HEK293 (cell line): ENCODE results near the gene ANTXR1.

Experiments used
- CTCF ChIA-PET: fragments of 350-600 bp; formaldehyde crosslinking; extraction: SDS; loops from one replicate; lab custom pipeline; 2021; ENCODE audit warnings: antibody characterized with exemption; lab: Yijun Ruan, JAX
- POLR2A ChIA-PET: fragments of 300-600 bp; formaldehyde crosslinking; extraction: SDS; loops from one replicate; lab custom pipeline; 2020; ENCODE audit warnings: antibody characterized with exemption, inconsistent platforms; lab: Yijun Ruan, JAX
- H3K27ac ChIP-seq: fragments of 200-500 bp; sonication (Bioruptor generic); 2 replicates; pipeline ENCODE4 v1.5.1; 2014; ENCODE audit warnings: low read depth, low read length, control low read depth, inconsistent platforms; ENCODE audit errors: extremely low read depth
- H3K36me3 ChIP-seq, 2 experiments: fragments of 200-500 bp in 1 of 2; sonication (Bioruptor generic) in 1 of 2; 1 replicate in 1 of 2; 2 replicates in 1 of 2; pipeline ENCODE4 v1.5.1; 2014 to 2017; ENCODE audit warnings: inconsistent platforms in 2 of 2, low read length in 2 of 2; ENCODE audit not compliant: control insufficient read depth in 2 of 2, insufficient read depth in 1 of 2
- H3K4me1 ChIP-seq: fragments of 200-500 bp; sonication (Bioruptor generic); 2 replicates; pipeline ENCODE4 v1.5.1; 2014; ENCODE audit warnings: mild to moderate bottlenecking, low read length, inconsistent platforms; ENCODE audit not compliant: control insufficient read depth, insufficient read depth
- H3K4me3 ChIP-seq: 2 replicates; pipeline ENCODE4 v1.5.1; 2011; ENCODE audit warnings: low read depth, mild to moderate bottlenecking, control low read depth, low read length, moderate library complexity
- H3K9me3 ChIP-seq: fragments of 200-500 bp; sonication (Bioruptor generic); 2 replicates; pipeline ENCODE4 v1.5.1; 2014; ENCODE audit warnings: low read depth, low read length, inconsistent platforms; ENCODE audit not compliant: control insufficient read depth, insufficient read depth
- HOXA7 ChIP-seq: sonication (generic); formaldehyde crosslinking; IDR thresholded peaks from 2 replicates; pipeline ENCODE4 v1.8.1; 2022; ENCODE audit warnings: missing genetic modification reagents, borderline replicate concordance
- KLF16 ChIP-seq: fragments of 450-650 bp; formaldehyde crosslinking; IDR thresholded peaks from 2 replicates; pipeline ENCODE4 v1.5.1; 2017; ENCODE audit warnings: missing biosample characterization, missing genetic modification characterization
- PRDM10 ChIP-seq: fragments of 450-650 bp; formaldehyde crosslinking; IDR thresholded peaks from 2 replicates; pipeline ENCODE4 v1.5.1; 2016; ENCODE audit warnings: missing biosample characterization, missing genetic modification characterization
- PRDM4 ChIP-seq: fragments of 450-650 bp; formaldehyde crosslinking; IDR thresholded peaks from 2 replicates; pipeline ENCODE4 v1.5.1; 2017; ENCODE audit warnings: missing biosample characterization, missing genetic modification characterization
- TCF7L2 ChIP-seq: IDR thresholded peaks from 2 replicates; pipeline ENCODE4 v1.6.1; 2011; ENCODE audit warnings: low read depth, mild to moderate bottlenecking, inconsistent platforms, low read length, moderate library complexity, borderline replicate concordance
- YY1 ChIP-seq: fragments of 450-650 bp; formaldehyde crosslinking; IDR thresholded peaks from 2 replicates; pipeline ENCODE4 v1.5.1; 2018; ENCODE audit warnings: missing biosample characterization, missing genetic modification characterization
- YY2 ChIP-seq: fragments of 450-650 bp; formaldehyde crosslinking; IDR thresholded peaks from 2 replicates; pipeline ENCODE4 v1.5.1; 2016; ENCODE audit warnings: missing biosample characterization, missing genetic modification characterization
- ZBTB49 ChIP-seq: fragments of 450-650 bp; formaldehyde crosslinking; IDR thresholded peaks from 2 replicates; pipeline ENCODE4 v1.5.1; 2016; ENCODE audit warnings: missing biosample characterization, missing genetic modification characterization, low read depth
- ZBTB6 ChIP-seq: fragments of 450-650 bp; formaldehyde crosslinking; IDR thresholded peaks from 2 replicates; pipeline ENCODE4 v1.5.1; 2017; ENCODE audit warnings: missing biosample characterization, missing genetic modification characterization
- ZFHX2 ChIP-seq: fragments of 450-650 bp; formaldehyde crosslinking; conservative IDR thresholded peaks from 2 replicates; pipeline ENCODE4 v1.5.1; 2016; ENCODE audit warnings: missing biosample characterization, missing genetic modification characterization
- ZNF132 ChIP-seq: fragments of 450-650 bp; formaldehyde crosslinking; IDR thresholded peaks from 2 replicates; pipeline ENCODE4 v1.5.1; 2017; ENCODE audit warnings: missing biosample characterization, missing genetic modification characterization, borderline replicate concordance
- ZNF133 ChIP-seq: fragments of 450-650 bp; formaldehyde crosslinking; IDR thresholded peaks from 2 replicates; pipeline ENCODE4 v1.5.1; 2016; ENCODE audit warnings: missing biosample characterization, missing genetic modification characterization
- ZNF223 ChIP-seq: fragments of 450-650 bp; formaldehyde crosslinking; IDR thresholded peaks from 2 replicates; pipeline ENCODE4 v1.5.1; 2016; ENCODE audit warnings: missing biosample characterization, missing genetic modification characterization
- ZNF302 ChIP-seq: fragments of 450-650 bp; formaldehyde crosslinking; IDR thresholded peaks from 2 replicates; pipeline ENCODE4 v1.5.1; 2016; ENCODE audit warnings: missing biosample characterization, missing genetic modification characterization, low read depth
- ZNF433 ChIP-seq: fragments of 450-650 bp; formaldehyde crosslinking; IDR thresholded peaks from 2 replicates; pipeline ENCODE4 v1.5.1; 2016; ENCODE audit warnings: missing biosample characterization, missing genetic modification characterization, low read depth
- ZNF513 ChIP-seq: fragments of 450-650 bp; IDR thresholded peaks from 2 replicates; pipeline ENCODE4 v1.5.1; 2018; ENCODE audit warnings: missing biosample characterization, missing genetic modification characterization
- ZNF521 ChIP-seq: fragments of 450-650 bp; formaldehyde crosslinking; IDR thresholded peaks from 2 replicates; pipeline ENCODE4 v1.5.1; 2017; ENCODE audit warnings: missing biosample characterization, mild to moderate bottlenecking, missing genetic modification characterization
- ZNF596 ChIP-seq: fragments of 450-650 bp; IDR thresholded peaks from 2 replicates; pipeline ENCODE4 v1.5.0; 2018; ENCODE audit warnings: missing biosample characterization, mild to moderate bottlenecking, missing genetic modification characterization, moderate library complexity
- ZNF670 ChIP-seq: fragments of 450-650 bp; formaldehyde crosslinking; IDR thresholded peaks from 2 replicates; pipeline ENCODE4 v1.5.1; 2016; ENCODE audit warnings: missing biosample characterization, missing genetic modification characterization, low read depth
- ZNF707 ChIP-seq: fragments of 450-650 bp; formaldehyde crosslinking; IDR thresholded peaks from 2 replicates; pipeline ENCODE4 v1.5.1; 2016; ENCODE audit warnings: missing biosample characterization, missing genetic modification characterization
- ZNF768 ChIP-seq: fragments of 450-650 bp; formaldehyde crosslinking; IDR thresholded peaks from 2 replicates; pipeline ENCODE4 v1.5.1; 2018; ENCODE audit warnings: missing biosample characterization, mild to moderate bottlenecking, missing genetic modification characterization
- ZNF791 ChIP-seq: fragments of 450-650 bp; formaldehyde crosslinking; IDR thresholded peaks from 2 replicates; pipeline ENCODE4 v1.5.1; 2016; ENCODE audit warnings: missing biosample characterization, missing genetic modification characterization
- ZNF792 ChIP-seq: fragments of 450-650 bp; formaldehyde crosslinking; IDR thresholded peaks from 2 replicates; pipeline ENCODE4 v1.5.1; 2016; ENCODE audit warnings: missing biosample characterization, missing genetic modification characterization
- ZSCAN4 ChIP-seq: fragments of 450-650 bp; formaldehyde crosslinking; IDR thresholded peaks from 2 replicates; pipeline ENCODE4 v1.5.1; 2017; ENCODE audit warnings: missing biosample characterization, missing genetic modification characterization

Gene ANTXR1

GRCh38 chr2:69023236-69023635 lies 10.3 kb downstream of the ANTXR1 start:
- no peak overlapping the region for H3K27ac ChIP-seq
- ChIA-PET CTCF (interaction anchor here (0.7 to 2.3 kb wide), 4 partner anchors 11 to 314 kb away, joined by 3 to 10 read pairs (median 4); partner anchors contain the start of gene ANTXR1), POLR2A (no interaction called here)
- no peak for TF ChIP-seq ZNF133 (tag by site-specific recombination)
- 0 out of 2 replicates have a peak, but pooled peaks have one; percentile 15 for TF ChIP-seq ZNF707
- 0 out of 2 replicates have a peak, but pooled peaks have one; percentile 46 for TF ChIP-seq ZNF791
- TF ChIP-seq ZBTB49 (tag by site-specific recombination), result no peak
- TF ChIP-seq ZNF768, result no peak
- TF ChIP-seq TCF7L2, result no peak
- TF ChIP-seq ZNF433 (tag by site-specific recombination), result no peak
- TF ChIP-seq ZNF792 (tag by site-specific recombination), result no peak
- TF ChIP-seq ZNF223 (tag by site-specific recombination), result no peak
- 0 out of 2 replicates have a peak, but pooled peaks have one; percentile 83 for TF ChIP-seq ZNF521 (tag by site-specific recombination)
- TF ChIP-seq KLF16 (tag by site-specific recombination), result peak; percentile 61; the same call in 1 of the 2 replicates
- no peak for TF ChIP-seq ZNF132
- TF ChIP-seq YY2 (tag by site-specific recombination), result peak; percentile 40; the same call in 1 of the 2 replicates
- no peak for TF ChIP-seq PRDM4 (tag by site-specific recombination)
- TF ChIP-seq HOXA7 (CRISPR knock-in tag), result no peak
- TF ChIP-seq ZNF513 (tag by site-specific recombination), result peak; percentile 87
- no peak for TF ChIP-seq ZSCAN4 (tag by site-specific recombination)
- H3K4me1 ChIP-seq, result peaks cover 7% of the 10 kb centered on the region; the same call in 1 of the 2 replicates
- H3K36me3 ChIP-seq, result no peaks in the 10 kb centered on the region; a peak in 1 of 3 replicates
- no peak overlapping the region for H3K4me3 ChIP-seq
- H3K9me3 ChIP-seq, result no peaks in the 10 kb centered on the region

- H3K4me3 ChIP-seq, result no peak overlapping the region
- no peaks in the 10 kb centered on the region for H3K9me3 ChIP-seq
- no peaks in the 10 kb centered on the region; a peak in 1 of 3 replicates for H3K36me3 ChIP-seq
- POLR2A ChIA-PET, result no interaction called here
- CTCF ChIA-PET, result interaction anchor here (0.6 to 1.4 kb wide), 5 partner anchors 83 to 350 kb away, joined by 3 to 14 read pairs (median 3); no protein-coding TSS in a partner anchor
- H3K27ac ChIP-seq, result no peak overlapping the region
- no peaks in the 10 kb centered on the region for H3K4me1 ChIP-seq
- TF ChIP-seq ZNF596 (no peak), PRDM10 (tag by site-specific recombination) (no peak), ZFHX2 (tag by site-specific recombination) (no peak), ZBTB6 (no peak), ZNF302 (tag by site-specific recombination) (no peak), YY1 (no peak), ZNF670 (tag by site-specific recombination) (no peak)
Observed at GRCh38 chr2:69026026-69026425, 13.0 kb downstream of the ANTXR1 start.
